TTC549 (cell line): Measurements from ENCODE around the gene MRAP2.

Experiments
- FAIRE-seq: peaks from 2 replicates; lab custom pipeline; 2012; peaks lifted over from hg19 to GRCh38; lab: Jason Lieb, UNC

MRAP2 gene

GRCh38 chr6:84136364-84137050 lies 102.9 kb downstream of the MRAP2 start:
- no peak for FAIRE-seq

GRCh38 chr6:84137051-84137375 lies 103.4 kb downstream of the MRAP2 start:
- FAIRE-seq: no peak

DNA sequence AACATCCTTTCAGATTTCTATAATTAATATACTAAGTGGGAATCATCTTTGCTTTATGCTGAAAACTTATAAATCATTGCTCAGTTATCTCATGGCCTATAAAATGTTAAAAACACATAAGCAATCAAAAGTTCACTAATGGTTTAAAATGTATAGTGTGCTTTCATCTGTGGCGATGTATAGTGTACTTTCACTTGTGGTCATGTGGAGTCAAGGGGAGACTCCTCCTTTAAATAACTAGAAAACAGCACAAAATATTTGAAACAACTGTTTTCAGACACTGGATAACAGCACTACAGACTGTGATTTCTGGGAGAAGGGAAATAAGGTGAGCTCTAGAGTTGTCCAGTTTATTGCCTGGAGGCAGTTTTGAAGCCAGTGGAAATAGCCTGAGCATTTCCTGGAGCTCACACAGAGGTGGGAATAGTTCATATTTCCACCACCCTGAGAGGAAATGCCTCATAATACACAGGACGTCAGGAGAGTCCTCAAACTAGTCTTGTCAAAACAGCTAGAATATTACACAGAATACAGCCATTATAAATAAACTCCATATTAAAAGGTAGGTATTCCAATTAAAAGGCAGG lies 104.5 kb downstream of the MRAP2 start:
- FAIRE-seq: no peak

DNA sequence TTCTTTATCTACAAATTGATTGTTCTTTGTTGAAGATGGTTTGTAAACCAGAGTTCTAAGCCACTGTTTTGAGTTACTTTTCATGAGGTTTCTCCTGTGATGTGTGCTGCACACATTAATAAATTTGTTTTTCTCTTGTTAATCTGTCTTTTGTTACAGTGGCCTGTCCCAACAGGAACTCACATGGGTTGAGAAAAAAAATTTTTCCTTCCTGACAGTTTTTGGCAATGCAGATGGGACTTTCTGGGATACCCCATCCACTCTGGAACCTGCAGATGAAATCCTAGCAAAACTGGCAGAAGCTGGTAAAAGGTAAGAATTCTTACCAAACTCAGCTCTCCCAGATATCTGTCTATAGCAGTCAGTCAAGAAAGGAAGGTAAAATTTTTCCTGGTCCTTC lies 105.7 kb downstream of the MRAP2 start:
- FAIRE-seq: no peak
